H1 (cell line): ENCODE results near the gene ACOT12. TPM values are rescaled to one million over a fixed set of nuclear protein-coding genes. Genes with fewer than 3 reads are reported as not detected.

Source experiments
- CTCF ChIA-PET: fragments of 300-600 bp; sonication (Branson Sonifier 250); formaldehyde crosslinking; loops from one replicate; lab custom pipeline; 2021; ENCODE audit not compliant: partially characterized antibody; lab: Charles Lee
- POLR2A ChIA-PET: fragments of 300-600 bp; sonication (Branson Sonifier 250); formaldehyde crosslinking; loops from one replicate; lab custom pipeline; 2021; ENCODE audit warnings: inconsistent platforms; ENCODE audit not compliant: partially characterized antibody; lab: Charles Lee
- DNase-seq, 2 experiments: peaks; one replicate each; pipeline versions ENCODE4 v3.0.0 to v3.0.0-alpha.2; 2010 to 2022; ENCODE audit warnings: low spot score in 2 of 2, low read depth in 1 of 2, mixed read lengths in 1 of 2
- FAIRE-seq: peaks from 2 replicates; lab custom pipeline; 2011; peaks lifted over from hg19 to GRCh38; lab: Jason Lieb, UNC
- H2AFZ ChIP-seq: 2 replicates; pipeline ENCODE4 v1.8.1; 2012; ENCODE audit warnings: low read length, inconsistent platforms
- H2AK5ac ChIP-seq: 2 replicates; pipeline ENCODE4 v1.6.1; 2013; ENCODE audit warnings: low read depth, low read length
- H2BK120ac ChIP-seq: replicated peaks from 2 replicates; pipeline ENCODE3; 2013; ENCODE audit warnings: low read depth, low read length, inconsistent platforms
- H2BK12ac ChIP-seq: 2 replicates; pipeline ENCODE4 v1.6.1; 2013; ENCODE audit warnings: low read depth, low read length
- H2BK15ac ChIP-seq: 2 replicates; pipeline ENCODE4 v1.6.1; 2013; ENCODE audit warnings: low read length
- H2BK20ac ChIP-seq: 2 replicates; pipeline ENCODE4 v1.6.1; 2013; ENCODE audit warnings: low read length
- H2BK5ac ChIP-seq: 2 replicates; pipeline ENCODE4 v1.6.1; 2013; ENCODE audit warnings: low read depth, low read length
- H3K14ac ChIP-seq: 2 replicates; pipeline ENCODE4 v1.6.1; 2013; ENCODE audit warnings: inconsistent platforms; ENCODE audit not compliant: insufficient read length
- H3K18ac ChIP-seq: 2 replicates; pipeline ENCODE4 v1.6.1; 2013; ENCODE audit warnings: low read length; ENCODE audit errors: extremely low read depth
- H3K23ac ChIP-seq: 2 replicates; pipeline ENCODE4 v1.6.1; 2013; ENCODE audit warnings: inconsistent platforms; ENCODE audit not compliant: insufficient read length
- H3K23me2 ChIP-seq: 2 replicates; pipeline ENCODE4 v1.6.1; 2013; ENCODE audit warnings: low read depth, low read length
- H3K27ac ChIP-seq: 2 replicates; pipeline ENCODE4 v1.6.1; 2011; ENCODE audit warnings: low read depth, low read length, inconsistent platforms
- H3K27me3 ChIP-seq, 4 experiments: replicated peaks in 1 of 4; 1 replicate in 1 of 4; 2 replicates in 3 of 4; pipeline versions ENCODE4 v1.6.1 to v1.8.1; 2011 to 2013; ENCODE audit warnings: low read length in 3 of 4, mild to moderate bottlenecking in 3 of 4, inconsistent platforms in 2 of 4, mixed read lengths in 2 of 4, moderate library complexity in 1 of 4; ENCODE audit not compliant: control insufficient read depth in 3 of 4, insufficient read depth in 3 of 4; ENCODE audit errors: extremely low read depth in 1 of 4
- H3K36me3 ChIP-seq, 4 experiments: 2 replicates each; pipeline versions ENCODE4 v1.6.1 to v1.8.1; 2011 to 2013; ENCODE audit warnings: mild to moderate bottlenecking in 4 of 4, low read length in 3 of 4, moderate library complexity in 2 of 4, control low read depth in 1 of 4, inconsistent platforms in 1 of 4; ENCODE audit not compliant: insufficient read depth in 4 of 4, control insufficient read depth in 2 of 4
- H3K4ac ChIP-seq: replicated peaks from 2 replicates; pipeline ENCODE3; 2013; ENCODE audit warnings: low read length, low read depth, mixed read lengths, inconsistent platforms; ENCODE audit not compliant: insufficient read length
- H3K4me1 ChIP-seq, 4 experiments: replicated peaks in 1 of 4; 1 replicate in 1 of 4; 2 replicates in 3 of 4; pipeline versions ENCODE4 v1.6.1 to v1.8.1; 2011 to 2013; ENCODE audit warnings: low read length in 3 of 4, inconsistent platforms in 2 of 4, mixed read lengths in 1 of 4; ENCODE audit not compliant: insufficient read depth in 4 of 4, control insufficient read depth in 3 of 4
- H3K4me2 ChIP-seq, 2 experiments: 2 replicates each; pipeline versions ENCODE4 v1.6.1 to v1.8.1; 2011 to 2013; ENCODE audit warnings: low read depth in 2 of 2, low read length in 2 of 2, control low read depth in 1 of 2, inconsistent platforms in 1 of 2, mild to moderate bottlenecking in 1 of 2; ENCODE audit not compliant: insufficient read depth in 1 of 2
- H3K4me3 ChIP-seq, 4 experiments: fragments of 200-600, 300-600 bp in 1 of 4; sonication (generic), shearing (Covaris generic), sonication (Bioruptor Twin) in 1 of 4; 2 replicates each; pipeline versions ENCODE4 v1.5.1 to v1.8.1; 2011 to 2016; ENCODE audit warnings: low read length in 4 of 4, low read depth in 3 of 4, control low read depth in 2 of 4, inconsistent platforms in 2 of 4, mild to moderate bottlenecking in 2 of 4, mixed read lengths in 1 of 4, moderate library complexity in 1 of 4; ENCODE audit not compliant: insufficient read depth in 2 of 4; ENCODE audit errors: extremely low read depth in 1 of 4
- H3K56ac ChIP-seq: replicated peaks from 2 replicates; pipeline ENCODE3; 2013; ENCODE audit warnings: low read depth, mild to moderate bottlenecking, mixed read lengths, low read length, inconsistent platforms; ENCODE audit not compliant: insufficient read length
- H3K79me1 ChIP-seq: 2 replicates; pipeline ENCODE4 v1.6.1; 2013; ENCODE audit warnings: low read depth, low read length, control low read depth
- H3K79me2 ChIP-seq, 2 experiments: 2 replicates each; pipeline versions ENCODE4 v1.6.1 to v1.8.1; 2012 to 2013; ENCODE audit warnings: low read length in 2 of 2, mild to moderate bottlenecking in 2 of 2, inconsistent platforms in 1 of 2; ENCODE audit not compliant: insufficient read depth in 2 of 2, control insufficient read depth in 1 of 2
- H3K9ac ChIP-seq, 4 experiments: replicated peaks in 1 of 4; 1 replicate in 1 of 4; 2 replicates in 3 of 4; pipeline versions ENCODE4 v1.6.1 to v1.8.1; 2011 to 2013; ENCODE audit warnings: low read depth in 3 of 4, low read length in 3 of 4, control low read depth in 2 of 4, mild to moderate bottlenecking in 2 of 4, moderate library complexity in 2 of 4, inconsistent platforms in 1 of 4; ENCODE audit errors: extremely low read depth in 1 of 4
- H3K9me3 ChIP-seq, 2 experiments: 2 replicates each; pipeline versions ENCODE4 v1.6.1 to v1.8.1; 2012 to 2013; ENCODE audit warnings: mild to moderate bottlenecking in 2 of 2, moderate library complexity in 2 of 2, control low read depth in 1 of 2, inconsistent platforms in 1 of 2, low read depth in 1 of 2, low read length in 1 of 2, mixed read lengths in 1 of 2; ENCODE audit not compliant: insufficient read depth in 2 of 2
- H4K20me1 ChIP-seq, 2 experiments: replicated peaks in 1 of 2; 2 replicates each; pipeline versions ENCODE3 to v1.8.1; 2011 to 2013; ENCODE audit warnings: inconsistent platforms in 2 of 2, low read length in 2 of 2, mild to moderate bottlenecking in 1 of 2; ENCODE audit not compliant: insufficient read depth in 2 of 2, control insufficient read depth in 1 of 2
- H4K5ac ChIP-seq: 2 replicates; pipeline ENCODE4 v1.6.1; 2013; ENCODE audit warnings: low read length, low read depth, mixed read lengths, inconsistent platforms; ENCODE audit not compliant: insufficient read length
- H4K8ac ChIP-seq: 2 replicates; pipeline ENCODE4 v1.8.0; 2013; ENCODE audit warnings: mild to moderate bottlenecking, moderate library complexity, low read length, inconsistent platforms; ENCODE audit not compliant: insufficient read depth; ENCODE audit errors: extremely low read depth
- H4K91ac ChIP-seq: replicated peaks from 2 replicates; pipeline ENCODE3; 2013; ENCODE audit warnings: low read length, mixed read lengths, inconsistent platforms; ENCODE audit not compliant: insufficient read length
- BCL11A ChIP-seq, 2 experiments: IDR thresholded peaks; one replicate each; pipeline ENCODE4 v1.6.1; 2011; ENCODE audit warnings: low read depth in 2 of 2, low read length in 2 of 2, mild to moderate bottlenecking in 2 of 2
- CBX5 ChIP-seq: fragments of 300-800, 300-1000 bp; sonication (generic); IDR thresholded peaks from 2 replicates; pipeline ENCODE4 v1.7.1; 2016; ENCODE audit warnings: antibody characterized with exemption, low read length, low read depth
- CHD2 ChIP-seq: IDR thresholded peaks from 2 replicates; pipeline ENCODE4 v1.6.1; 2012; ENCODE audit warnings: low read length, improper control_type of control experiment
- EGR1 ChIP-seq: IDR thresholded peaks from 2 replicates; pipeline ENCODE4 v1.6.1; 2011; ENCODE audit warnings: low read depth, low read length, borderline replicate concordance
- EZH2 ChIP-seq: fragments of 200-600 bp; sonication (generic); IDR thresholded peaks from 2 replicates; pipeline ENCODE4 v1.7.1; 2012; ENCODE audit warnings: low read depth, mild to moderate bottlenecking, moderate library complexity, low read length, inconsistent platforms; ENCODE audit not compliant: severe bottlenecking
- JUND ChIP-seq: IDR thresholded peaks from 2 replicates; pipeline ENCODE4 v1.6.1; 2011; ENCODE audit warnings: mild to moderate bottlenecking, improper control_type of control experiment, low read length
- MAFK ChIP-seq: IDR thresholded peaks from 2 replicates; pipeline ENCODE4 v1.6.1; 2012; ENCODE audit warnings: low read depth, mild to moderate bottlenecking, improper control_type of control experiment, low read length
- NRF1 ChIP-seq: IDR thresholded peaks from 2 replicates; pipeline ENCODE4 v1.6.1; 2011; ENCODE audit warnings: mild to moderate bottlenecking, low read depth, low read length, improper control_type of control experiment
- RNF2 ChIP-seq: fragments of 200-900, 300-1000 bp; sonication (generic); IDR thresholded peaks from 2 replicates; pipeline ENCODE4 v1.7.1; 2016; ENCODE audit warnings: borderline replicate concordance, low read depth, mild to moderate bottlenecking, antibody characterized with exemption, low read length; ENCODE audit not compliant: poor library complexity, severe bottlenecking; ENCODE audit errors: missing control alignments
- SIX5 ChIP-seq: IDR thresholded peaks from 2 replicates; pipeline ENCODE4 v1.6.1; 2011; ENCODE audit warnings: mild to moderate bottlenecking, low read depth, low read length
- SP1 ChIP-seq: IDR thresholded peaks from 2 replicates; pipeline ENCODE4 v1.6.1; 2011; ENCODE audit warnings: low read depth, low read length
- SP4 ChIP-seq: IDR thresholded peaks from 2 replicates; pipeline ENCODE4 v1.6.1; 2012; ENCODE audit warnings: low read length, inconsistent platforms
- ZNF274 ChIP-seq: IDR thresholded peaks from 2 replicates; pipeline ENCODE4 v1.7.0; 2012; ENCODE audit warnings: low read length, borderline replicate concordance; ENCODE audit errors: extremely low read depth
- WGBS, 2 experiments: shearing (Covaris generic) in 1 of 2; methylation state at CpG; one replicate each; pipeline versions ENCODE4 v1.1.6 to v1.1.7; 2013 to 2015; ENCODE audit warnings: low lambda C conversion rate in 2 of 2, mixed read lengths in 2 of 2, inconsistent platforms in 1 of 2, low coverage in 1 of 2, missing lambda C conversion rate in 1 of 2; ENCODE audit not compliant: insufficient replicate concordance in 2 of 2, insufficient coverage in 1 of 2, insufficient read length in 1 of 2; ENCODE audit errors: extremely low coverage in 1 of 2, missing lambda C conversion rate in 1 of 2; 5-methylcytosine and 5-hydroxymethylcytosine counted together
- polyA plus RNA-seq, 7 experiments: library from polyadenylated mRNA; depleted of rRNA in 3 of 7; stranded (reverse) in 5 of 7; unstranded in 2 of 7; fragments of >200 nt in 5 of 7; fragments of 200-250 nt in 2 of 7; gene quantifications; 1 replicate in 5 of 7; 2 replicates in 1 of 7; 4 replicates in 1 of 7; pipeline versions ENCODE4 v1.2.1 to v1.2.3, GENCODE V29; 2011 to 2013; ENCODE audit warnings: missing spikeins in 2 of 7, mixed read lengths in 2 of 7
- total RNA-seq: library from RNA; stranded (reverse); fragmentation: NEBNext Ultra II Directional; extraction: Animal tissue kit (Norgen Biotek cat#: 25700); gene quantifications from 2 replicates; pipeline ENCODE4 v1.2.1, GENCODE V29; 2021
- TF ChIP-seq, protein P1 (sequence below): IDR thresholded peaks from 2 replicates; pipeline ENCODE4 v1.6.1; 2011; ENCODE audit warnings: low read depth, mild to moderate bottlenecking, low read length; ENCODE audit not compliant: insufficient read depth

ACOT12 gene
- total and polyA plus RNA-seq, 2 of the 8 experiments (the other 6 are each of a cell fraction or from before 2014, with no cell fraction given), result 0.29 TPM; not detected in 1

DNA sequence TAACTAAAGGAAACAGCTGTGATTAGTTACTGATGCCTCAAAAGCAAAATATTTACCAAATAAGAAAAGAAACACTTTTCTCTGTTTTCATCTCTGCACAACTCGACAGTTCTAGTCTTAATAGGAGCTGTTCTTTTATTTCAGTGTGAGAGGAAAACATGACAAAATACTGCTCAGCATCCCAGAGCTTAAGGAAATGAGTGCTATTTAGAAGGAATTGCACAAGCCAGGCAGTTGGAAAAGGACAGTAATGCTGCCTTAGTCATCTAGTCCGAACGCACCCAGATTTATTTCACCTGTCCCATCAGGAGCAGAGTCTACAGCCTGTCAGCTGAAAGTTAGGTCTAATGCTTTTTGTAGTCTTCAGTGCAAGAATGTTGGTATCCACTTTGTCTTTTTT lies 80.2 kb downstream of the ACOT12 start:
- Histone ChIP-seq H2AK5ac (no peak overlapping the region), H4K5ac (no peak overlapping the region), H3K9me3 (no peaks in the 10 kb centered on the region), H2AFZ (no peak overlapping the region), H2BK12ac (no peak overlapping the region), H3K79me2 (no peaks in the 10 kb centered on the region), H3K4me3 (no peak overlapping the region), H3K4ac (no peak overlapping the region), H4K91ac (no peak overlapping the region), H3K27ac (no peak overlapping the region), H3K18ac (no peak overlapping the region), H2BK20ac (no peak overlapping the region), H3K23ac (no peak overlapping the region), H3K4me1 (peaks cover 0 to 6% (median 1%) of the 10 kb centered on the region in 4 experiments; a peak in 2 of 7 replicates), H3K23me2 (no peaks in the 10 kb centered on the region), H3K9ac (no peak overlapping the region), H4K20me1 (no peaks in the 10 kb centered on the region), H4K8ac (no peak overlapping the region), H3K36me3 (peaks cover 0 to 30% (median 6%) of the 10 kb centered on the region in 4 experiments; a peak in 4 of 8 replicates), H3K14ac (no peak overlapping the region), H2BK120ac (no peak overlapping the region), H3K79me1 (no peaks in the 10 kb centered on the region), H3K27me3 (no peaks in the 10 kb centered on the region), H2BK5ac (no peak overlapping the region)
- DNase-seq, result no peak
- POLR2A ChIA-PET, result interaction anchor here (4.4 kb wide), 1 partner anchor 12 kb away, joined by 33 read pairs; the partner anchor contains the start of gene ZCCHC9
- WGBS, 2 experiments, result 92% methylated on average over 3 of the region's 3 CpGs; no CpG with 5 or more reads in 1 of the 2 experiments
- CTCF ChIA-PET, result interaction anchor here (0.9 to 1.3 kb wide), 2 partner anchors 14 to 16 kb away, joined by 4 read pairs; no protein-coding TSS in a partner anchor
- TF ChIP-seq ZNF274 (no peak), NRF1 (no peak), RNF2 (no peak), SIX5 (no peak), EZH2 (no peak), BCL11A (IDR thresholded peaks at IDR 0.05; ENCODE audit: low read depth in 2 of 2, low read length in 2 of 2) (no peak), SP1 (no peak), EGR1 (no peak), JUND (no peak), SP4 (no peak), CHD2 (no peak), CBX5 (no peak), MAFK (no peak)
- TF ChIP-seq, protein P1, sequence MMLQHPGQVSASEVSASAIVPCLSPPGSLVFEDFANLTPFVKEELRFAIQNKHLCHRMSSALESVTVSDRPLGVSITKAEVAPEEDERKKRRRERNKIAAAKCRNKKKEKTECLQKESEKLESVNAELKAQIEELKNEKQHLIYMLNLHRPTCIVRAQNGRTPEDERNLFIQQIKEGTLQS, result no peak
- TF ChIP-seq, all 59 proteins: peak for 0
- no peak overlapping the region for H2BK15ac ChIP-seq
- no peak overlapping the region for H3K4me2 ChIP-seq
- no peak for FAIRE-seq
- H3K56ac ChIP-seq, result no peak overlapping the region
